Measurements from ENCODE around the gene FCRL4.

FCRL4 gene

GRCh38 chr1:157597959-157598667 is at the start of gene FCRL4:
Gene FCRL4 (minus strand): TSS chr1:157598085. CDS start chr1:157597944, 141 bp downstream.
- no peak for DNase-seq

GRCh38 chr1:157646144-157646543 is 48.3 kb upstream of the FCRL4 start:
- DNase-seq, result no peak

GRCh38 chr1:157641177-157641576 is 43.3 kb upstream of the FCRL4 start:
- no peak for DNase-seq

GRCh38 chr1:157639800-157640199 is 41.9 kb upstream of the FCRL4 start:
- DNase-seq, result no peak

- no peak for DNase-seq
These were observed 30.9 kb upstream of the FCRL4 start for GRCh38 chr1:157628773-157629172.

GRCh38 chr1:157626099-157626498 is 28.2 kb upstream of the FCRL4 start:
- no peak for DNase-seq

GRCh38 chr1:157624471-157624870 is 26.6 kb upstream of the FCRL4 start:
- DNase-seq, result no peak

GRCh38 chr1:157622471-157622870 is 24.6 kb upstream of the FCRL4 start:
- DNase-seq, result no peak

GRCh38 chr1:157618190-157618589 is 20.3 kb upstream of the FCRL4 start:
- DNase-seq, result no peak

- DNase-seq, result no peak
These were observed 2.4 kb upstream of the FCRL4 start for GRCh38 chr1:157600236-157600635.

GRCh38 chr1:157596384-157596783 is 1.5 kb downstream of the FCRL4 start:
- DNase-seq, result no peak

GRCh38 chr1:157595356-157595755 is 2.5 kb downstream of the FCRL4 start:
- DNase-seq, result peak; percentile 63

GRCh38 chr1:157585984-157586383 is 11.9 kb downstream of the FCRL4 start:
- DNase-seq, result no peak

- no peak for DNase-seq
These were observed 13.4 kb downstream of the FCRL4 start for GRCh38 chr1:157584503-157584902.

GRCh38 chr1:157580828-157581210 is 17.1 kb downstream of the FCRL4 start:
- DNase-seq, result no peak

- no peak for DNase-seq
These were observed 17.6 kb downstream of the FCRL4 start for GRCh38 chr1:157580179-157580827.

GRCh38 chr1:157577420-157577819 is 20.5 kb downstream of the FCRL4 start:
- no peak for DNase-seq

GRCh38 chr1:157575744-157576143 is 22.1 kb downstream of the FCRL4 start:
- no peak for DNase-seq

- DNase-seq, result no peak
These were observed 23.0 kb downstream of the FCRL4 start for GRCh38 chr1:157574836-157575235.

GRCh38 chr1:157566484-157567300 is 31.2 kb downstream of the FCRL4 start:
- no peak for DNase-seq

GRCh38 chr1:157562515-157562914 is 35.4 kb downstream of the FCRL4 start:
- DNase-seq, result no peak

GRCh38 chr1:157558119-157558518 is 39.8 kb downstream of the FCRL4 start:
- DNase-seq, result no peak

Data from SIG-M5 (cell line).